ENCODE data around the gene THOP1. TPM values are rescaled to one million over a fixed set of nuclear protein-coding genes. Genes with fewer than 3 reads are reported as not detected.

THOP1 gene
- polyA plus RNA-seq, 2 of the 4 experiments (the other 2 are of a cell fraction): 43.5 to 90.5 TPM

- FAIRE-seq (no peak), ATAC-seq (no peak)
- 95% methylated on average over 17 of the region's 20 CpGs for WGBS (ENCODE audit: missing lambda C conversion rate)
Measured at GRCh38 chr19:2811221-2811722, 26.0 kb downstream of the THOP1 start.

GRCh38 chr19:2811735-2812413, 26.6 kb downstream of the THOP1 start:
- Histone ChIP-seq H3K4me1 (no peaks in the 10 kb centered on the region), H3K9me3 (no peaks in the 10 kb centered on the region), H3K27ac (no peak overlapping the region), H3K4me3 (no peak overlapping the region), H3K4me2 (no peak overlapping the region)
- FAIRE-seq (no peak), ATAC-seq (no peak), DNase-seq (ENCODE audit: low read depth in 1 of 2, low spot score in 1 of 2) (no peak)
- no peak for TF ChIP-seq CBX2 (IDR thresholded peaks at IDR 0.05; ENCODE audit: borderline replicate concordance, low read depth)
- no peak for TF ChIP-seq POLR2A (IDR thresholded peaks at IDR 0.05; ENCODE audit: low read length)
- no peak for TF ChIP-seq RFX5 (IDR thresholded peaks at IDR 0.05)
- no peak for TF ChIP-seq RAD21 (conservative IDR thresholded peaks at IDR 0.05 in 1 of 2, IDR thresholded peaks at IDR 0.05 in 1 of 2)
- TF ChIP-seq MAFK (IDR thresholded peaks at IDR 0.05; ENCODE audit: partially characterized antibody): no peak
- no peak for TF ChIP-seq HES2 (IDR thresholded peaks at IDR 0.05)
- no peak for TF ChIP-seq ZFP36 (IDR thresholded peaks at IDR 0.05; ENCODE audit: borderline replicate concordance, partially characterized antibody)
- TF ChIP-seq E2F6 (IDR thresholded peaks at IDR 0.05; ENCODE audit: borderline replicate concordance, low read depth): no peak
- no peak for TF ChIP-seq ELK1 (IDR thresholded peaks at IDR 0.05; ENCODE audit: low read depth, low read length)
- TF ChIP-seq HOXA7 (CRISPR knock-in tag; IDR thresholded peaks at IDR 0.05): no peak
- WGBS (ENCODE audit: missing lambda C conversion rate): 79% methylated on average over 7 of the region's 34 CpGs
- ChIA-PET CTCF (no interaction called here), POLR2A (no interaction called here)

More at GRCh38 chr19:2811221-2811722, 26.0 kb downstream of the THOP1 start:
- Histone ChIP-seq H3K9me3 (no peaks in the 10 kb centered on the region), H3K4me2 (no peak overlapping the region), H3K27ac (no peak overlapping the region), H3K4me3 (no peak overlapping the region), H3K4me1 (no peaks in the 10 kb centered on the region)
- DNase-seq (ENCODE audit: low read depth in 1 of 2, low spot score in 1 of 2): no peak
- CTCF ChIA-PET: interaction anchor here (1.2 to 1.4 kb wide), 2 partner anchors 8 to 11 kb away, joined by 3 to 7 read pairs; no protein-coding TSS in a partner anchor
- TF ChIP-seq EHMT2 (IDR thresholded peaks at IDR 0.05; ENCODE audit: low read depth) (no peak), RFX5 (IDR thresholded peaks at IDR 0.05) (no peak), MAX (IDR thresholded peaks at IDR 0.05) (no peak), MAFK (IDR thresholded peaks at IDR 0.05; ENCODE audit: partially characterized antibody) (no peak), ESRRA (IDR thresholded peaks at IDR 0.05; ENCODE audit: borderline replicate concordance, low read length) (no peak), ZC3H11A (IDR thresholded peaks at IDR 0.05) (no peak), RARB (CRISPR knock-in tag; IDR thresholded peaks at IDR 0.05) (no peak), HOXB13 (CRISPR knock-in tag; IDR thresholded peaks at IDR 0.05; ENCODE audit: low read depth) (no peak), SMC3 (IDR thresholded peaks at IDR 0.05) (no peak), BHLHE40 (IDR thresholded peaks at IDR 0.05; ENCODE audit: low read depth, low read length) (no peak), ZFP36 (IDR thresholded peaks at IDR 0.05; ENCODE audit: borderline replicate concordance, partially characterized antibody) (no peak), USF2 (IDR thresholded peaks at IDR 0.05) (no peak), CEBPB (IDR thresholded peaks at IDR 0.05) (no peak), FOXS1 (CRISPR knock-in tag; IDR thresholded peaks at IDR 0.05) (no peak), ELK1 (IDR thresholded peaks at IDR 0.05; ENCODE audit: low read depth, low read length) (no peak), EP300 (IDR thresholded peaks at IDR 0.05) (no peak), EHF (CRISPR knock-in tag; IDR thresholded peaks at IDR 0.05) (no peak), KDM1A (IDR thresholded peaks at IDR 0.05; ENCODE audit: low read depth) (no peak)
- POLR2A ChIA-PET: no interaction called here

All from A549 (cell line).